ENCODE results near the gene RNU1-2. TPM values are rescaled to one million over a fixed set of nuclear protein-coding genes. Genes with fewer than 3 reads are reported as not detected.

The RNU1-2 gene
- total and polyA plus RNA-seq, 10 donors = under 0.01 to 8,075 (median 6,234) TPM; not detected in 3

GRCh38 chr1:16924919-16925477 lies 29.2 kb downstream of the RNU1-2 start:
- Histone ChIP-seq H3K36me3 (peaks cover 0 to 1% (median under 1%) of the 10 kb centered on the region in 6 donors), H3K9me3 (no peaks in the 10 kb centered on the region), H3K27me3 (replicated peaks in 1 of 7) (peaks cover 0 to 20% (median 0%) of the 10 kb centered on the region in 7 donors), H3K27ac (no peak overlapping the region), H3K4me1 (peaks cover 9 to 16% (median 13%) of the 10 kb centered on the region in 6 donors), H3K4me3 (no peak overlapping the region)
- no peak for TF ChIP-seq POLR2AphosphoS5 (IDR thresholded peaks at IDR 0.05)
- TF ChIP-seq CTCF (IDR thresholded peaks at IDR 0.05 in 8 of 11, conservative IDR thresholded peaks at IDR 0.05 in 3 of 11) = no peak
- no peak for TF ChIP-seq POLR2A (IDR thresholded peaks at IDR 0.05)
- DNase-seq = no peak
- 89 to 95% (median 91%) methylated on average over 13 of the region's 13 CpGs for WGBS, 5 donors
- intact Hi-C loops (cut with DNase I; ENCODE audit: low total_unique reads) = no loop called here

DNA sequence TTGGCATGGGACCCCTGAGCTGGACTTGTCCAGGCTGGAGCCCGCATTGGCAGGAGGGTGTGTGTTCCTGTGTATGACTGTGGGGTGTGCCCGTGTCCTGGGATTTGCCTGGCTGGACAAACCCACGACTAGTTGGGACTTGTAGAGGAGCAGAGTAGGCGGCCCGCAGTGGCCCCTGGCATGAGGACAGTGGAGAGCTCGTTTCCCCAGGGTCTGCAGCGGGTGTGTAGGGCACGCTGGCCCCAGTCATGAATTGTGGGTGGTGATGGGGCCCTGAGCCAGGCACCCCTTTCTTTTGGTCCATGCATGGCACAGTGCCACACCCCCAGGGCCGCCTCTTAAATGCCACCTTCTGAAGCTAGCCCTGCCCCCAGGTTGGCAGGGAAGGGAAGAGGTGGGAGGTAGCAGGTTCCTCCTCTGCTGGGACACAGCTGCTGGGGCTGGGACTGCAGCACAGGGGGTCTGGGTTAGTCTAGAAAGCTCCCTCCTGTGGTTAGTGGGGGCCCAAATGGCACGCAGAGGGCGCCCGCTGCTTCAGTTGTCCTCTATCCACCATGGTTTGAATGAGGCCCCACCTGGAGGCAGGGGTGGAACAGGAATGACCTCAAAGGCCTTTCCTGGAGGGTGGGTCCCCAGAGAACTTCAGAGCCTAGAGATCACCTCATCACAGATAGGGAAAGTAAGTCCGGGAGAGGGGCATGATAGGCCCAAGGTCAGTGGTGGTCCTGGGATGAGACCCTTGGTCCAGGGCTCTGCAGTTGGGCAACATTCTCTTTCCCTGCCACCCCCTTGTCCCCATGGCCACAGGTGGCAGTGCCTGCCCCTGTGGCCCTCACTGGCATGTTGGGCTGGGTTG lies 30.1 kb downstream of the RNU1-2 start:
- no peak overlapping the region for H3K4me3 ChIP-seq
- peaks cover 0 to 20% (median 0%) of the 10 kb centered on the region in 7 donors for H3K27me3 ChIP-seq (replicated peaks in 1 of 7)
- H3K36me3 ChIP-seq = peaks cover 0 to 9% (median 5%) of the 10 kb centered on the region in 6 donors
- H3K9me3 ChIP-seq = no peaks in the 10 kb centered on the region
- 84 to 94% (median 90%) methylated on average over 13 of the region's 13 CpGs for WGBS, 5 donors
- H3K4me1 ChIP-seq = peaks cover 9 to 15% (median 13%) of the 10 kb centered on the region in 6 donors
- no peak overlapping the region for H3K27ac ChIP-seq
- intact Hi-C loops (cut with DNase I; ENCODE audit: low total_unique reads) = no loop called here
- DNase-seq = no peak
- no peak for TF ChIP-seq CTCF (IDR thresholded peaks at IDR 0.05 in 8 of 11, conservative IDR thresholded peaks at IDR 0.05 in 3 of 11)
- TF ChIP-seq POLR2AphosphoS5 (IDR thresholded peaks at IDR 0.05) = no peak
- TF ChIP-seq POLR2A (IDR thresholded peaks at IDR 0.05) = no peak

DNA sequence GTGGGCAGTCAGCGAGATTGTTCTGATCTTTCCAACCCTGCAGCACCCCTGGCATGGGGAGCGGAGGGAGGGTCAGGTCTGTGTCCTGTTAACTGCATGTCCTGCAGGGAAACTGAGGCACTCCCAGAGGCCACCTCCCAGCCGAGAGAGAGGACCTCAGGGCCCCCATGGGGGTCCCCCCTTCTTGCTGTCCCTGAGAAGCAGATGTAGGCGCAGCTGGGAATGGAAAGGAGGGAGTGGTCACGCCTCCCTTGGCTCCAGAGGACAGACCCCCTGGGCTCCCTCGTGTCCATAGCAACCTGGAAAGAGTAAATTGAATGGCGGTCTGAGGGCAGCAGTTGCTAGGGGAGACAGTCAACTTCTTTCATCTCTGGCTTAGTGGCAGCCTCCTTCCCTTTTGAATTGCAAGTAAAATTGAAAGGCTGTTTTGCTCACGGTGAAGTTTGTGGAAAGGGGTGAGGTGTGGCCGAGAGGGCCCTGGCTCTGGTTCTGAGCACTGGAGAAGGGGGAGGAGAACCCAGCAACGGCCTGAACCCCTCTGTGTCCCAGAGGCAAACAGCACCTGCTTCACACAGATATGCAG lies 30.8 kb downstream of the RNU1-2 start:
- Histone ChIP-seq H3K27me3 (replicated peaks in 1 of 7) (peaks cover 0 to 15% (median 0%) of the 10 kb centered on the region in 7 donors), H3K9me3 (no peaks in the 10 kb centered on the region), H3K4me1 (peaks cover 7 to 9% (median 7%) of the 10 kb centered on the region in 6 donors), H3K4me3 (no peak overlapping the region), H3K27ac (no peak overlapping the region), H3K36me3 (peaks cover 0 to 16% (median 7%) of the 10 kb centered on the region in 6 donors)
- no peak for DNase-seq
- TF ChIP-seq POLR2A (IDR thresholded peaks at IDR 0.05) (no peak), CTCF (IDR thresholded peaks at IDR 0.05 in 8 of 11, conservative IDR thresholded peaks at IDR 0.05 in 3 of 11) (no peak), POLR2AphosphoS5 (IDR thresholded peaks at IDR 0.05) (no peak)
- intact Hi-C loops (cut with DNase I; ENCODE audit: low total_unique reads) = no loop called here
- WGBS, 5 donors = 70 to 78% (median 77%) methylated on average over 9 to 10 of the region's 10 CpGs

DNA sequence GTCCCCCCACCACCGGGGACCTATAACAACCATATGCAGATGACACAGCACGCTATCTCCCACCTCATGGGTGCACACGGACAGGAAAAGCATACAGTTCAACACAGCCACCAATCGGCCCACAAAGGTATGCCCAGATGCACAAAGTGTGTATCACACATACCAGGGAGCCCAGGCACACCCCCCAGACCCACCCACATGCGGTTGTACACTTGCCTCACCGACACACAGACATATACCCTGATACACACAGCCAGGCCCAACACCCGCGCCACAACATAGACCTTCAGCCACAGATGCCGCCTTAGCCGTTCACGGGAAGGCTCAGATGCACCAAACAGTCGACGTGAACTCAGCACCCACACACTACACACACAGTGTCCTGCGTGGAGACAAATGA lies 31.5 kb downstream of the RNU1-2 start:
- H3K4me1 ChIP-seq = peaks cover under 1 to 2% (median under 1%) of the 10 kb centered on the region in 6 donors
- intact Hi-C loops (cut with DNase I; ENCODE audit: low total_unique reads) = no loop called here

More for the DNA sequence above, 31.5 kb downstream of the RNU1-2 start:
- H3K36me3 ChIP-seq = peaks cover 0 to 22% (median 9%) of the 10 kb centered on the region in 6 donors
- 78 to 92% (median 90%) methylated on average over 14 of the region's 14 CpGs for WGBS, 5 donors
- H3K27ac ChIP-seq = no peak overlapping the region
- H3K27me3 ChIP-seq (replicated peaks in 1 of 7) = peaks cover 0 to 8% (median 0%) of the 10 kb centered on the region in 7 donors
- H3K4me3 ChIP-seq = no peak overlapping the region
- TF ChIP-seq POLR2AphosphoS5 (IDR thresholded peaks at IDR 0.05) = no peak
- no peak for TF ChIP-seq CTCF (IDR thresholded peaks at IDR 0.05 in 8 of 11, conservative IDR thresholded peaks at IDR 0.05 in 3 of 11)
- no peak for TF ChIP-seq POLR2A (IDR thresholded peaks at IDR 0.05)
- no peak for DNase-seq
- H3K9me3 ChIP-seq = no peaks in the 10 kb centered on the region
